Vagina (tissue), 2 donors: ENCODE results near the gene OR10A2. TPM values are rescaled to one million over a fixed set of nuclear protein-coding genes. Genes with fewer than 3 reads are reported as not detected.
"Not testable (repeated sequence)": the region's sequence is repeated elsewhere in the genome, so short reads cannot be mapped to it uniquely, and the experiment has no call there.

Source experiments
- DNase-seq, 2 donors: peaks; one replicate each; pipeline ENCODE4 v3.0.0-alpha.2; 2017; ENCODE audit errors: extremely low spot score in 2 of 2
- H3K27ac ChIP-seq: fragments of 200-600 bp; sonication (generic); one replicate; pipeline ENCODE4 v1.5.1; 2019
- H3K27me3 ChIP-seq: fragments of 200-600 bp; sonication (generic); one replicate; pipeline ENCODE4 v1.5.1; 2019
- H3K36me3 ChIP-seq, 2 donors: fragments of 200-600 bp; sonication (generic); one replicate each; pipeline ENCODE4 v1.5.1; 2017 to 2019
- H3K4me1 ChIP-seq: fragments of 200-600 bp; sonication (generic); one replicate; pipeline ENCODE4 v1.5.1; 2019
- H3K4me3 ChIP-seq, 2 donors: fragments of 200-600 bp; sonication (generic); 1 replicate in 1 of 2; 2 replicates in 1 of 2; pipeline ENCODE4 v1.5.1; 2016 to 2019
- H3K9me3 ChIP-seq: fragments of 200-600 bp; sonication (generic); one replicate; pipeline ENCODE4 v1.5.1; 2019
- POLR2A ChIP-seq, 2 donors: fragments of 450-650 bp; IDR thresholded peaks; one replicate each; pipeline ENCODE4 v1.6.1; 2017; ENCODE audit warnings: antibody characterized with exemption in 2 of 2, mild to moderate bottlenecking in 2 of 2, moderate library complexity in 2 of 2
- POLR2AphosphoS5 ChIP-seq, 2 donors: sonication (generic); formaldehyde crosslinking; IDR thresholded peaks; one replicate each; pipeline ENCODE4 v1.9.0; 2017; ENCODE audit warnings: antibody characterized with exemption in 2 of 2, mild to moderate bottlenecking in 2 of 2, low read depth in 1 of 2; ENCODE audit not compliant: insufficient read depth in 1 of 2
- intact Hi-C: fragments of 100-400 bp; cut with DNase I; formaldehyde crosslinking; loops from one replicate; pipeline ENCODE4 v1.15.1; 2023
- total RNA-seq: library from RNA; depleted of rRNA; stranded (reverse); fragments of >200 nt; gene quantifications from one replicate; pipeline ENCODE4 v1.2.3, GENCODE V29; 2016
- TF ChIP-seq, protein P1 (sequence below), 3 experiments: fragments of 450-650 bp in 2 of 3; fragments of 200-600 bp in 1 of 3; sonication (generic) in 1 of 3; IDR thresholded peaks; one replicate each; pipeline ENCODE4 v1.5.1; 2017 to 2019; ENCODE audit warnings: antibody characterized with exemption in 3 of 3, mild to moderate bottlenecking in 2 of 3, moderate library complexity in 2 of 3

The OR10A2 gene
- total RNA-seq, 1 donor from 2014 or later, result not detected

DNA sequence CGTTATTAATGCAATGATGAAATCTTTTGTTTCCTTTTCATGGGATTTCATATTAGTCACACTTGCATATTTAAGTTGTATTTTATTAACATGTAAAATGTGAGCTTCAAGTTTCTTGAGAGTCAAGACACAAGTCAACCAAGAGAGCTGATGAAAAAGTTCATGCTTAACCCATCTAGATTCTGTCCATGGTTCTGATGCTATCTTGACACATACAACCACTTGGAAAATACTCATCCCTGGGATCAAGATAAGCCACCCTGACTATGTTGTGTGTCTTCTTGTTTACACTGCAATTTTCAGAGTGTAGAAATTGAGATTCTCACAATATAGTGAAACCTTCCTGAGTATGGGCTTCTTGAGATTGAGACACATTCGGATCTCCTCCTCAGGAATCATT, 12.9 kb downstream of the OR10A2 start:
- Histone ChIP-seq H3K27ac (no peak overlapping the region), H3K9me3 (no peaks in the 10 kb centered on the region), H3K36me3 (no peaks in the 10 kb centered on the region), H3K4me1 (no peaks in the 10 kb centered on the region), H3K27me3 (no peaks in the 10 kb centered on the region), H3K4me3 (no peak overlapping the region)
- DNase-seq, result no peak
- TF ChIP-seq, protein P1, sequence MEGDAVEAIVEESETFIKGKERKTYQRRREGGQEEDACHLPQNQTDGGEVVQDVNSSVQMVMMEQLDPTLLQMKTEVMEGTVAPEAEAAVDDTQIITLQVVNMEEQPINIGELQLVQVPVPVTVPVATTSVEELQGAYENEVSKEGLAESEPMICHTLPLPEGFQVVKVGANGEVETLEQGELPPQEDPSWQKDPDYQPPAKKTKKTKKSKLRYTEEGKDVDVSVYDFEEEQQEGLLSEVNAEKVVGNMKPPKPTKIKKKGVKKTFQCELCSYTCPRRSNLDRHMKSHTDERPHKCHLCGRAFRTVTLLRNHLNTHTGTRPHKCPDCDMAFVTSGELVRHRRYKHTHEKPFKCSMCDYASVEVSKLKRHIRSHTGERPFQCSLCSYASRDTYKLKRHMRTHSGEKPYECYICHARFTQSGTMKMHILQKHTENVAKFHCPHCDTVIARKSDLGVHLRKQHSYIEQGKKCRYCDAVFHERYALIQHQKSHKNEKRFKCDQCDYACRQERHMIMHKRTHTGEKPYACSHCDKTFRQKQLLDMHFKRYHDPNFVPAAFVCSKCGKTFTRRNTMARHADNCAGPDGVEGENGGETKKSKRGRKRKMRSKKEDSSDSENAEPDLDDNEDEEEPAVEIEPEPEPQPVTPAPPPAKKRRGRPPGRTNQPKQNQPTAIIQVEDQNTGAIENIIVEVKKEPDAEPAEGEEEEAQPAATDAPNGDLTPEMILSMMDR (IDR thresholded peaks at IDR 0.05), result no peak
- no peak for TF ChIP-seq POLR2AphosphoS5 (IDR thresholded peaks at IDR 0.05; ENCODE audit: insufficient read depth in 1 of 2, low read depth in 1 of 2)
- no peak for TF ChIP-seq POLR2A (IDR thresholded peaks at IDR 0.05)
- intact Hi-C loops, result no loop called here

DNA sequence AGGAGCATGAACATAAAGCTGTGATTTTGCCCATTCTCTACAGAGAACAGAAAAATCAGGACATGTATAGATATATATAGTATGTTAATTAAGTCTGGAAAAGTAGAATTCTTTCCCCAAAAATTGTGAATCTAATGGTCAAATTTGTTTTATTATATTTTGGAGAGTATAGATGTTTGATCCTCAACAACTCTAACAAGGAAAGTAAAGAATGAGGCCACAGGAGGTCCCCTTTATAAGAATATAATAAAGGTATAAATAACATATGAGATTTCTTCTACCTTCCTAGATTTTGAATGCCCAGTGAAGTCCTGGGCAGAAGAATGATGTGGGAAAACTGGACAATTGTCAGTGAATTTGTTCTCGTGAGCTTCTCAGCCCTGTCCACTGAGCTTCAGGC, 13.5 kb downstream of the OR10A2 start, which contains the start of gene OR10A4:
TSS of gene OR10A4 (plus strand) at position 301 of the 400 bp plus-strand sequence. CDS start at position 324, 23 bp downstream.
- Histone ChIP-seq H3K36me3 (no peaks in the 10 kb centered on the region), H3K9me3 (no peaks in the 10 kb centered on the region), H3K27ac (no peak within 1 kb of the TSS), H3K4me3 (no peak within 1 kb of the TSS), H3K27me3 (no peaks in the 10 kb centered on the region), H3K4me1 (no peaks in the 10 kb centered on the region)
- intact Hi-C loops, result no loop called here
- DNase-seq, result no peak
- TF ChIP-seq, protein P1 (IDR thresholded peaks at IDR 0.05), result no peak
- TF ChIP-seq POLR2A (IDR thresholded peaks at IDR 0.05) (no peak), POLR2AphosphoS5 (IDR thresholded peaks at IDR 0.05; ENCODE audit: insufficient read depth in 1 of 2, low read depth in 1 of 2) (no peak)

DNA sequence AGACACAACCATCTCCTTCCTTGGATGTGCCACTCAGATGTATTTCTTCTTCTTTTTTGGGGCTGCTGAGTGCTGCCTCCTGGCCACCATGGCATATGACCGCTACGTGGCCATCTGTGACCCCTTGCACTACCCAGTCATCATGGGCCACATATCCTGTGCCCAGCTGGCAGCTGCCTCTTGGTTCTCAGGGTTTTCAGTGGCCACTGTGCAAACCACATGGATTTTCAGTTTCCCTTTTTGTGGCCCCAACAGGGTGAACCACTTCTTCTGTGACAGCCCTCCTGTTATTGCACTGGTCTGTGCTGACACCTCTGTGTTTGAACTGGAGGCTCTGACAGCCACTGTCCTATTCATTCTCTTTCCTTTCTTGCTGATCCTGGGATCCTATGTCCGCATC, 14.1 kb downstream of the OR10A2 start:
- TF ChIP-seq, protein P1 (IDR thresholded peaks at IDR 0.05), result no peak
- no peak for TF ChIP-seq POLR2A (IDR thresholded peaks at IDR 0.05)
- TF ChIP-seq POLR2AphosphoS5 (IDR thresholded peaks at IDR 0.05; ENCODE audit: insufficient read depth in 1 of 2, low read depth in 1 of 2), result no peak

DNA sequence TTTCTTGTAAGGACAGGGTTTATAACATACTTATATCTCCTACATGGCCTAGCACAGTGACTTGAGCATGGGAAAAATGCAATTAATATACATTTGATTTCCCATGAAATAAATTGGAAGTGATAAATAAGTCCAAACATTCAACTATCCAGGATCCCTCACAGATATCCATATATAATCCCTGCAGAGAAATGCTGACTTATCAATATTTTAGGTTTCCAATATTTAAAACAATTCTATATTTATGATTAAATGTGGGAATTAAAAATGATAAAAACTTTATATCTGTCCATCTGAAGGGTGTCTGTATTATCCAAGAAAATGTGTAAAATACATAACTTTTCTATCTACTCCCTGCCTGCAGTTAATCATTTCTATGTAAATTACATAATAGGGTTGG, 19.9 kb downstream of the OR10A2 start:
- no peaks in the 10 kb centered on the region for H3K9me3 ChIP-seq
- H3K4me3 ChIP-seq, result no peak overlapping the region
- no peaks in the 10 kb centered on the region for H3K36me3 ChIP-seq
- H3K27me3 ChIP-seq, result no peaks in the 10 kb centered on the region
- intact Hi-C loops, result no loop called here
- DNase-seq, result no peak
- TF ChIP-seq, protein P1 (IDR thresholded peaks at IDR 0.05), result no peak
- no peak for TF ChIP-seq POLR2AphosphoS5 (IDR thresholded peaks at IDR 0.05; ENCODE audit: insufficient read depth in 1 of 2, low read depth in 1 of 2)
- TF ChIP-seq POLR2A (IDR thresholded peaks at IDR 0.05), result no peak
- no peaks in the 10 kb centered on the region for H3K4me1 ChIP-seq
- no peak overlapping the region for H3K27ac ChIP-seq

More for the DNA sequence above, 14.1 kb downstream of the OR10A2 start:
- no peaks in the 10 kb centered on the region for H3K36me3 ChIP-seq
- no peaks in the 10 kb centered on the region for H3K27me3 ChIP-seq
- H3K4me1 ChIP-seq, result no peaks in the 10 kb centered on the region
- H3K4me3 ChIP-seq, result no peak overlapping the region
- H3K9me3 ChIP-seq, result no peaks in the 10 kb centered on the region
- H3K27ac ChIP-seq, result no peak overlapping the region
- DNase-seq, result no peak
- intact Hi-C loops, result no loop called here

DNA sequence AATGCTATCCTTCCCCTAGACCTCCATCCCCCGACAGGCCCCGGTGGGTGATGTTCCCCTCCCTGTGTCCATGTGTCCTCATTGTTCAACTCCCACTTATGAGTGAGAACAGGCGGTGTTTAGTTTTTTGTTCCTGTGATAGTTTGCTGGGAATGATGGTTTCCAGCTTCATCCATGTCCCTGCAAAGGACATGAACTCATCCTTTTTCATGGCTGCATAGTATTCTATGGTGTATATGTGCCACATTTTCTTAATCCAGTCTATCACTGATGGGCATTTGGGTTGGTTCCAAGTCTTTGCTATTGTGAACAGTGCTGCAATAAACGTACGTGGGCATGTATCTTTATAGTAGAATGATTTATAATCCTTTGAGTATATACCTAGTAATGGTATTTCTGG, 24.9 kb downstream of the OR10A2 start:
- H3K27me3 ChIP-seq, DNase-seq, H3K9me3 ChIP-seq, H3K36me3 ChIP-seq, H3K27ac ChIP-seq, H3K4me1 ChIP-seq, intact Hi-C loops, H3K4me3 ChIP-seq: not testable (repeated sequence)
